BJ (cell line): ENCODE measurements around the gene CD58. TPM values are rescaled to one million over a fixed set of nuclear protein-coding genes. Genes with fewer than 3 reads are reported as not detected.

Experiments used
- CTCF ChIA-PET: fragments of 350-600 bp; formaldehyde crosslinking; extraction: SDS; loops from one replicate; lab custom pipeline; 2021; ENCODE audit warnings: antibody characterized with exemption, inconsistent platforms; lab: Yijun Ruan, JAX
- POLR2A ChIA-PET: fragments of 300-600 bp; sonication (Branson Sonifier 250); formaldehyde crosslinking; extraction: SDS; loops from one replicate; lab custom pipeline; 2021; ENCODE audit warnings: antibody characterized with exemption; lab: Charles Lee
- DNase-seq: peaks from one replicate; pipeline ENCODE4 v3.0.0-alpha.2; 2011; ENCODE audit warnings: low read depth
- H3K27me3 ChIP-seq: 2 replicates; pipeline ENCODE4 v1.6.0; 2011; ENCODE audit warnings: low read length; ENCODE audit not compliant: control insufficient read depth, insufficient read depth
- H3K36me3 ChIP-seq: 2 replicates; pipeline ENCODE4 v1.5.1; 2011; ENCODE audit warnings: low read length; ENCODE audit not compliant: control insufficient read depth, insufficient read depth
- H3K4me3 ChIP-seq: 2 replicates; pipeline ENCODE4 v1.5.1; 2011; ENCODE audit warnings: low read depth, mild to moderate bottlenecking, control low read depth, low read length
- polyA plus RNA-seq: library from polyadenylated mRNA; depleted of rRNA; stranded (reverse); fragments of >200 nt; gene quantifications from 2 replicates; pipeline ENCODE4 v1.2.3, GENCODE V29; 2011
- TF ChIP-seq, protein P1 (sequence below): IDR thresholded peaks from 2 replicates; pipeline ENCODE4 v1.5.1; 2011; ENCODE audit warnings: low read depth, mild to moderate bottlenecking, control low read depth, inconsistent platforms, low read length, moderate library complexity; ENCODE audit not compliant: insufficient read depth

CD58 gene
- polyA plus RNA-seq, 1 experiment, result 11.7 TPM

GRCh38 chr1:116497656-116498055, 73.2 kb downstream of the CD58 start:
- ChIA-PET CTCF (interaction anchor here (0.6 to 10.2 kb wide), 9 partner anchors 13 to 572 kb away, joined by 3 to 201 read pairs (median 9); no protein-coding TSS in a partner anchor), POLR2A (no interaction called here)
- Histone ChIP-seq H3K36me3 (no peaks in the 10 kb centered on the region), H3K4me3 (no peak overlapping the region), H3K27me3 (no peaks in the 10 kb centered on the region)
- DNase-seq, result no peak
- TF ChIP-seq, protein P1, sequence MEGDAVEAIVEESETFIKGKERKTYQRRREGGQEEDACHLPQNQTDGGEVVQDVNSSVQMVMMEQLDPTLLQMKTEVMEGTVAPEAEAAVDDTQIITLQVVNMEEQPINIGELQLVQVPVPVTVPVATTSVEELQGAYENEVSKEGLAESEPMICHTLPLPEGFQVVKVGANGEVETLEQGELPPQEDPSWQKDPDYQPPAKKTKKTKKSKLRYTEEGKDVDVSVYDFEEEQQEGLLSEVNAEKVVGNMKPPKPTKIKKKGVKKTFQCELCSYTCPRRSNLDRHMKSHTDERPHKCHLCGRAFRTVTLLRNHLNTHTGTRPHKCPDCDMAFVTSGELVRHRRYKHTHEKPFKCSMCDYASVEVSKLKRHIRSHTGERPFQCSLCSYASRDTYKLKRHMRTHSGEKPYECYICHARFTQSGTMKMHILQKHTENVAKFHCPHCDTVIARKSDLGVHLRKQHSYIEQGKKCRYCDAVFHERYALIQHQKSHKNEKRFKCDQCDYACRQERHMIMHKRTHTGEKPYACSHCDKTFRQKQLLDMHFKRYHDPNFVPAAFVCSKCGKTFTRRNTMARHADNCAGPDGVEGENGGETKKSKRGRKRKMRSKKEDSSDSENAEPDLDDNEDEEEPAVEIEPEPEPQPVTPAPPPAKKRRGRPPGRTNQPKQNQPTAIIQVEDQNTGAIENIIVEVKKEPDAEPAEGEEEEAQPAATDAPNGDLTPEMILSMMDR, result no peak

DNA sequence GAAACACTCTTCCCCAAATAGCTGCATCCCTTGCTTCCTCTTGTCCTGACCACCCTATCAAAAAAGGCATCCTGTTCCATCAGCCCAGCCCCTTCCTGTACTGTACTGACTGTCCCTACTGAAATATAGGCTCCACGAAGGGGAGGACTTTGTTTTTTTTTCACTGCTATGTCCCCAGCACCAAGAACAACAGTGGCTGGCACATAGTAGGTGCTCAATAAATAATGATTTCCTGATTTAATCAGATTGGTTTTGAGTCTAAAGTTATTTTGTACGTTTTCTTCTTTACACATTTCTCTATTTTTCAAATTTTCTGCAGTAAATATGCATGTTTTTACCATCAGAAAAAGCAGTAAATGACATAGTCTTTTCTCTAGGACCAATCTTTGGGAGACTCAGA, 73.9 kb downstream of the CD58 start:
- no peak for DNase-seq
- POLR2A ChIA-PET, result no interaction called here
- H3K4me3 ChIP-seq, result no peak overlapping the region
- CTCF ChIA-PET, result interaction anchor here (0.6 to 10.2 kb wide), 6 partner anchors 12 to 356 kb away, joined by 3 to 201 read pairs (median 49); no protein-coding TSS in a partner anchor
- H3K36me3 ChIP-seq, result no peaks in the 10 kb centered on the region
- TF ChIP-seq, protein P1, result no peak
- H3K27me3 ChIP-seq, result no peaks in the 10 kb centered on the region

DNA sequence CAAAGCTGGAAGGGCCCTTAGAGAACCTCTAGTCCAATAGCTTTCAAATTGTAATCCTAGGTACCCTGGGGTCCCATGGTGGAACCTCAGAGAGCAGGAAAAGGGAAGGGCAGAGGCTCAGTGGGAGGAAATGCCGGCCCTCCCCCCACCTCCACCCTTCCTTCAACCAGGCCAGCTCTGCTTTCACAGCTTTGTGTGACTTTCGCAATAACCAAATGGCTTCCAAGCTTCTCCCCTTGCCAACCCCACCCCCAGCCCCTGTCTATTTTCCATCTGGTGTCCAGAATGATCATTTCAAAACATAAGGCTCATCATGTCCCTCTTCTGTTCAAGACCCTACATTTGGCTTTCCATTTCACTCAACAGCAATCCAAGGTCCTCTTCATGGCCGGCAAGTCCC, 74.4 kb downstream of the CD58 start:
- DNase-seq, result no peak
- TF ChIP-seq, protein P1, result no peak
- Histone ChIP-seq H3K36me3 (no peaks in the 10 kb centered on the region), H3K4me3 (no peak overlapping the region), H3K27me3 (no peaks in the 10 kb centered on the region)
- ChIA-PET CTCF (interaction anchor here (0.6 to 10.2 kb wide), 6 partner anchors 11 to 356 kb away, joined by 3 to 201 read pairs (median 49); no protein-coding TSS in a partner anchor), POLR2A (no interaction called here)

DNA sequence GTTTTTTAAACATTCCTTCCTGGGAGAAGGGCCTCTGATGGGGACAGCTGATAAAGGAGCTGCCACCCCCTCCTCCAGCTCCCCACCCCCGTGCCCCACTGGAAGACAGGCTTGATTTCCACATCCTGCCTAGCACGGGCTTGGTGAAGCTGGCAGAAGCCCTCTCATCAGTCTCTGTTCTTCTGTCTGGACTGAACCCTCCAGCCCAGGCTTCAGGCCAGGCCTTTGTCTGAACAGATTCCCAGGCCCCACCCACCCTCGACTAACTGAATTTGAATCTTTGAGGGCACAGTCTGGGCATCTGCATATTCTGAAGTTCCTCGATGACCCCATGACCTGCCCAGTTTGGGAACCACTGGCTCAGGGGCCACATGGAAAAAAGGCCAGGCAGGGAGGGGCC, 75.3 kb downstream of the CD58 start:
- Histone ChIP-seq H3K27me3 (no peaks in the 10 kb centered on the region), H3K36me3 (no peaks in the 10 kb centered on the region), H3K4me3 (no peak overlapping the region)
- ChIA-PET POLR2A (no interaction called here), CTCF (interaction anchor here (1.5 to 10.2 kb wide), 4 partner anchors 10 to 355 kb away, joined by 3 to 201 read pairs (median 102); no protein-coding TSS in a partner anchor)
- DNase-seq, result no peak
- TF ChIP-seq, protein P1, result no peak

DNA sequence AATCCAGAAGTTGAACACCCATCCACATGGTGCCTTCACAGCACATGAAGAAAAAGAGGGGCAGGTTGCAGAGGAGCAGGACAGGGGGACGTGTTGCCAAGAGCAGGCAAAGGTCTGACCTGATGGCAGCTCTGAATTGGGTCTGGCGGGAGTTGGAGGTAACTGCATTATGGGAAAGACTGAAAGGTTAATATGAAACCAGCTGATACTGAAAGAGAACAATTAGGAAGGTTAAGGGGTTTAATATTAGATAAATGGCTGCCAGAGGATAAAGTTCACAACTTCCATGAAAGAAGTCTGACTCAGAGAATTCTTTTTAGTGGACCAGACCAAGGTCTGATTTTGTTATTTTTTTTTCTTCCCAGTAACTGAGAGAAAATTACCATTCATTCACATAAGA, 76.1 kb downstream of the CD58 start:
- Histone ChIP-seq H3K27me3 (no peaks in the 10 kb centered on the region), H3K36me3 (no peaks in the 10 kb centered on the region), H3K4me3 (no peak overlapping the region)
- TF ChIP-seq, protein P1, result no peak
- CTCF ChIA-PET, result interaction anchor here (2.6 to 9.4 kb wide), 3 partner anchors 10 to 355 kb away, joined by 13 to 110 read pairs (median 95); no protein-coding TSS in a partner anchor
- no peak for DNase-seq
- POLR2A ChIA-PET, result no interaction called here
